Liver (tissue), 9 donors: ENCODE measurements around the gene RPP14. TPM values are rescaled to one million over a fixed set of nuclear protein-coding genes. Genes with fewer than 3 reads are reported as not detected.

Experiments
- DNase-seq: peaks from one replicate; pipeline ENCODE4 v3.0.0-alpha.2; 2017; ENCODE audit warnings: low spot score
- H3K27ac ChIP-seq, 2 donors: one replicate each; pipeline ENCODE4 v1.7.0; 2013; ENCODE audit warnings: inconsistent platforms in 2 of 2, low read length in 2 of 2, control low read depth in 1 of 2, low read depth in 1 of 2, mild to moderate bottlenecking in 1 of 2
- H3K27me3 ChIP-seq, 4 donors: one replicate each; pipeline versions ENCODE4 v1.6.1 to v1.7.0; 2013; ENCODE audit warnings: low read length in 3 of 4, inconsistent platforms in 1 of 4, mild to moderate bottlenecking in 1 of 4, moderate library complexity in 1 of 4; ENCODE audit not compliant: control insufficient read depth in 4 of 4, insufficient read depth in 4 of 4
- H3K36me3 ChIP-seq, 4 donors: one replicate each; pipeline versions ENCODE4 v1.6.1 to v1.7.0; 2013; ENCODE audit warnings: low read length in 3 of 4, mild to moderate bottlenecking in 3 of 4, low read depth in 1 of 4, moderate library complexity in 1 of 4; ENCODE audit not compliant: control insufficient read depth in 4 of 4, insufficient read depth in 3 of 4
- H3K4me1 ChIP-seq, 4 donors: one replicate each; pipeline versions ENCODE4 v1.6.1 to v1.7.0; 2013; ENCODE audit warnings: low read length in 3 of 4, mild to moderate bottlenecking in 3 of 4, moderate library complexity in 1 of 4; ENCODE audit not compliant: control insufficient read depth in 4 of 4, insufficient read depth in 4 of 4
- H3K4me3 ChIP-seq, 3 donors: one replicate each; pipeline versions ENCODE4 v1.6.1 to v1.7.0; 2013; ENCODE audit warnings: low read length in 3 of 3, control low read depth in 1 of 3, low read depth in 1 of 3, mild to moderate bottlenecking in 1 of 3
- H3K9ac ChIP-seq, 2 donors: one replicate each; pipeline ENCODE4 v1.7.0; 2013; ENCODE audit warnings: low read length in 2 of 2, mild to moderate bottlenecking in 2 of 2, moderate library complexity in 2 of 2, control low read depth in 1 of 2, low read depth in 1 of 2
- H3K9me3 ChIP-seq, 4 donors: one replicate each; pipeline versions ENCODE4 v1.6.1 to v1.7.0; 2013; ENCODE audit warnings: low read length in 3 of 4; ENCODE audit not compliant: control insufficient read depth in 4 of 4
- ATF3 ChIP-seq: IDR thresholded peaks from 2 replicates; pipeline ENCODE4 v1.6.1; 2016; ENCODE audit warnings: antibody characterized with exemption
- CTCF ChIP-seq: fragments of 150-350 bp; IDR thresholded peaks from 2 replicates; pipeline ENCODE4 v1.5.1; 2017; ENCODE audit warnings: improper control_type of control experiment, low read depth, low read length; ENCODE audit not compliant: missing input control
- EGR1 ChIP-seq, 2 donors: IDR thresholded peaks; 2 replicates each; pipeline ENCODE4 v1.6.1; 2016 to 2018; ENCODE audit warnings: antibody characterized with exemption in 2 of 2, low read depth in 2 of 2
- GABPA ChIP-seq, 2 donors: IDR thresholded peaks in 1 of 2; conservative IDR thresholded peaks in 1 of 2; 2 replicates each; pipeline ENCODE4 v1.6.1; 2016; ENCODE audit warnings: antibody characterized with exemption in 2 of 2, mild to moderate bottlenecking in 1 of 2, moderate library complexity in 1 of 2
- HNF4A ChIP-seq, 2 donors: conservative IDR thresholded peaks; 2 replicates each; pipeline ENCODE4 v1.6.1; 2016; ENCODE audit warnings: antibody characterized with exemption in 2 of 2, mild to moderate bottlenecking in 2 of 2
- HNF4G ChIP-seq: IDR thresholded peaks from 2 replicates; pipeline ENCODE4 v1.6.1; 2016; ENCODE audit warnings: antibody characterized with exemption
- NR2F2 ChIP-seq: IDR thresholded peaks from 2 replicates; pipeline ENCODE4 v1.6.1; 2016; ENCODE audit warnings: antibody characterized with exemption
- RXRA ChIP-seq, 2 donors: IDR thresholded peaks; 2 replicates each; pipeline ENCODE4 v1.6.1; 2017 to 2018; ENCODE audit warnings: antibody characterized with exemption in 2 of 2, mild to moderate bottlenecking in 1 of 2
- TAF1 ChIP-seq: conservative IDR thresholded peaks from 2 replicates; pipeline ENCODE4 v1.6.1; 2016; ENCODE audit warnings: antibody characterized with exemption, mild to moderate bottlenecking
- YY1 ChIP-seq: IDR thresholded peaks from 2 replicates; pipeline ENCODE4 v1.6.1; 2016; ENCODE audit warnings: antibody characterized with exemption, mild to moderate bottlenecking
- WGBS: extraction: QIAGEN DNeasy Blood & Tissue Kit; methylation state at CpG from one replicate; pipeline ENCODE4 v1.1.7; 2013; 5-methylcytosine and 5-hydroxymethylcytosine counted together
- polyA plus RNA-seq, 2 donors: library from polyadenylated mRNA; stranded (reverse) in 1 of 2; unstranded in 1 of 2; fragments of 200-250 nt in 1 of 2; fragments of >200 nt in 1 of 2; fragmentation: Nextera tagmentation in 1 of 2; extraction: Ambion mirVana in 1 of 2; gene quantifications; one replicate each; pipeline versions ENCODE4 v1.2.1 to v1.2.3, GENCODE V29; 2013 to 2015
- total RNA-seq, 2 donors: library from RNA; depleted of rRNA; stranded (reverse); fragments of >200 nt; gene quantifications; one replicate each; pipeline ENCODE4 v1.2.3, GENCODE V29; 2014
- TF ChIP-seq, protein P1 (sequence below): IDR thresholded peaks from 2 replicates; pipeline ENCODE4 v1.6.1; 2016; ENCODE audit warnings: antibody characterized with exemption
- TF ChIP-seq, protein P2 (sequence below): IDR thresholded peaks from 2 replicates; pipeline ENCODE4 v1.6.1; 2016; ENCODE audit warnings: antibody characterized with exemption, mild to moderate bottlenecking
- TF ChIP-seq, protein P3 (sequence below): IDR thresholded peaks from 2 replicates; pipeline ENCODE4 v1.6.1; 2016; ENCODE audit warnings: antibody characterized with exemption
- donor health status: healthy.
- donor health status: healthy.
- donor health status: healthy.
- donor health status: healthy.
- donor health status: healthy.

RPP14 gene
- total and polyA plus RNA-seq, 4 donors = 7.4 to 13.7 (median 10.1) TPM

- Histone ChIP-seq H3K36me3 (peaks cover 3 to 31% (median 20%) of the 10 kb centered on the region in 4 donors), H3K9me3 (no peaks in the 10 kb centered on the region), H3K27me3 (no peaks in the 10 kb centered on the region), H3K9ac (no peak overlapping the region), H3K4me1 (peaks cover 2 to 27% (median 21%) of the 10 kb centered on the region in 4 donors), H3K4me3 (no peak overlapping the region), H3K27ac (no peak overlapping the region)
- DNase-seq = no peak
- WGBS = 16% methylated on average over 1 of the region's 1 CpG
- TF ChIP-seq CTCF (no peak), HNF4G (no peak), HNF4A (conservative IDR thresholded peaks at IDR 0.05) (no peak), ATF3 (no peak), NR2F2 (no peak)
- TF ChIP-seq, protein P1, sequence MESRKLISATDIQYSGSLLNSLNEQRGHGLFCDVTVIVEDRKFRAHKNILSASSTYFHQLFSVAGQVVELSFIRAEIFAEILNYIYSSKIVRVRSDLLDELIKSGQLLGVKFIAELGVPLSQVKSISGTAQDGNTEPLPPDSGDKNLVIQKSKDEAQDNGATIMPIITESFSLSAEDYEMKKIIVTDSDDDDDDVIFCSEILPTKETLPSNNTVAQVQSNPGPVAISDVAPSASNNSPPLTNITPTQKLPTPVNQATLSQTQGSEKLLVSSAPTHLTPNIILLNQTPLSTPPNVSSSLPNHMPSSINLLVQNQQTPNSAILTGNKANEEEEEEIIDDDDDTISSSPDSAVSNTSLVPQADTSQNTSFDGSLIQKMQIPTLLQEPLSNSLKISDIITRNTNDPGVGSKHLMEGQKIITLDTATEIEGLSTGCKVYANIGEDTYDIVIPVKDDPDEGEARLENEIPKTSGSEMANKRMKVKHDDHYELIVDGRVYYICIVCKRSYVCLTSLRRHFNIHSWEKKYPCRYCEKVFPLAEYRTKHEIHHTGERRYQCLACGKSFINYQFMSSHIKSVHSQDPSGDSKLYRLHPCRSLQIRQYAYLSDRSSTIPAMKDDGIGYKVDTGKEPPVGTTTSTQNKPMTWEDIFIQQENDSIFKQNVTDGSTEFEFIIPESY = no peak
These were observed 2.7 kb downstream of the RPP14 start for GRCh38 chr3:58308728-58309127.

GRCh38 chr3:58317811-58318210 lies 11.8 kb downstream of the RPP14 start:
- WGBS = 85% methylated on average over 2 of the region's 2 CpGs
- H3K4me3 ChIP-seq = no peak overlapping the region
- TF ChIP-seq CTCF (no peak), HNF4A (conservative IDR thresholded peaks at IDR 0.05) (no peak), YY1 (no peak)
- H3K27me3 ChIP-seq = no peaks in the 10 kb centered on the region
- DNase-seq = no peak
- peaks cover 7 to 48% (median 39%) of the 10 kb centered on the region in 4 donors for H3K36me3 ChIP-seq
- H3K9me3 ChIP-seq = no peaks in the 10 kb centered on the region
- peaks cover 0 to 17% (median 7%) of the 10 kb centered on the region in 4 donors for H3K4me1 ChIP-seq
- no peak overlapping the region for H3K27ac ChIP-seq
- no peak overlapping the region for H3K9ac ChIP-seq

- no peak for DNase-seq
- H3K27ac ChIP-seq = no peak overlapping the region
- H3K4me1 ChIP-seq = peaks cover 2 to 25% (median 15%) of the 10 kb centered on the region in 4 donors
- 98% methylated on average over 7 of the region's 7 CpGs for WGBS
- no peak overlapping the region for H3K9ac ChIP-seq
- H3K27me3 ChIP-seq = no peaks in the 10 kb centered on the region
- H3K9me3 ChIP-seq = no peaks in the 10 kb centered on the region
- no peak overlapping the region for H3K4me3 ChIP-seq
- peaks cover 7 to 20% (median 19%) of the 10 kb centered on the region in 4 donors for H3K36me3 ChIP-seq
- TF ChIP-seq RXRA (IDR thresholded peaks at IDR 0.05) = no peak
- TF ChIP-seq EGR1 (IDR thresholded peaks at IDR 0.05; ENCODE audit: low read depth in 2 of 2) = no peak
- TF ChIP-seq, protein P2, sequence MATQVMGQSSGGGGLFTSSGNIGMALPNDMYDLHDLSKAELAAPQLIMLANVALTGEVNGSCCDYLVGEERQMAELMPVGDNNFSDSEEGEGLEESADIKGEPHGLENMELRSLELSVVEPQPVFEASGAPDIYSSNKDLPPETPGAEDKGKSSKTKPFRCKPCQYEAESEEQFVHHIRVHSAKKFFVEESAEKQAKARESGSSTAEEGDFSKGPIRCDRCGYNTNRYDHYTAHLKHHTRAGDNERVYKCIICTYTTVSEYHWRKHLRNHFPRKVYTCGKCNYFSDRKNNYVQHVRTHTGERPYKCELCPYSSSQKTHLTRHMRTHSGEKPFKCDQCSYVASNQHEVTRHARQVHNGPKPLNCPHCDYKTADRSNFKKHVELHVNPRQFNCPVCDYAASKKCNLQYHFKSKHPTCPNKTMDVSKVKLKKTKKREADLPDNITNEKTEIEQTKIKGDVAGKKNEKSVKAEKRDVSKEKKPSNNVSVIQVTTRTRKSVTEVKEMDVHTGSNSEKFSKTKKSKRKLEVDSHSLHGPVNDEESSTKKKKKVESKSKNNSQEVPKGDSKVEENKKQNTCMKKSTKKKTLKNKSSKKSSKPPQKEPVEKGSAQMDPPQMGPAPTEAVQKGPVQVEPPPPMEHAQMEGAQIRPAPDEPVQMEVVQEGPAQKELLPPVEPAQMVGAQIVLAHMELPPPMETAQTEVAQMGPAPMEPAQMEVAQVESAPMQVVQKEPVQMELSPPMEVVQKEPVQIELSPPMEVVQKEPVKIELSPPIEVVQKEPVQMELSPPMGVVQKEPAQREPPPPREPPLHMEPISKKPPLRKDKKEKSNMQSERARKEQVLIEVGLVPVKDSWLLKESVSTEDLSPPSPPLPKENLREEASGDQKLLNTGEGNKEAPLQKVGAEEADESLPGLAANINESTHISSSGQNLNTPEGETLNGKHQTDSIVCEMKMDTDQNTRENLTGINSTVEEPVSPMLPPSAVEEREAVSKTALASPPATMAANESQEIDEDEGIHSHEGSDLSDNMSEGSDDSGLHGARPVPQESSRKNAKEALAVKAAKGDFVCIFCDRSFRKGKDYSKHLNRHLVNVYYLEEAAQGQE = no peak
- no peak for TF ChIP-seq GABPA (IDR thresholded peaks at IDR 0.05 in 1 of 2, conservative IDR thresholded peaks at IDR 0.05 in 1 of 2)
- TF ChIP-seq TAF1 = no peak
- no peak for TF ChIP-seq ATF3
- TF ChIP-seq CTCF = no peak
- no peak for TF ChIP-seq NR2F2
- no peak for TF ChIP-seq HNF4G
- TF ChIP-seq, protein P3, sequence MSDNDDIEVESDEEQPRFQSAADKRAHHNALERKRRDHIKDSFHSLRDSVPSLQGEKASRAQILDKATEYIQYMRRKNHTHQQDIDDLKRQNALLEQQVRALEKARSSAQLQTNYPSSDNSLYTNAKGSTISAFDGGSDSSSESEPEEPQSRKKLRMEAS = no peak
These were observed 15.7 kb downstream of the RPP14 start for GRCh38 chr3:58321791-58322190.
